Measurements from ENCODE around the gene YBX1. TPM values are rescaled to one million over a fixed set of nuclear protein-coding genes. Genes with fewer than 3 reads are reported as not detected.

YBX1 gene
- total RNA-seq, 4 donors from 2014 or later: 227 to 358 (median 293) TPM

DNA sequence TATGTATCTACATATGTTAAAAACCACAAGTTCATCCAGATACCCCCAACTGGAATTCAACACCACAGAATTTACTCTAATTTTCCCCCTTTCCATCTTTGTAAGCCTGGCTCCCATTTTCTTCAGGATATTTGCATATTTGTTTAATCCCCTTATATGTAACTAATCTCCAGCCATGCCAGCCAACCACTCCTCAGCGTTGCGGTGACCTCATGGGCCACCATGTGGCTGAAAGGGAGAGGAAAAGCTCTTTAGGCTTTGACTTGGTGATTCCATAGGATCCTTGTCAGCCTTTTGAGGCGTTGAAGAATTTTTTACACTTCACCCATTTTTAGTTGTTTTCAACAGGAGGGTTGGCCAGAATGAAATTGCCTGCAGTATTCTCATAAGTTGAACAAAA is 47.8 kb downstream of the YBX1 start:
- 88 to 89% methylated on average over 3 of the region's 3 CpGs for whole genome bisulfite sequencing, 2 donors
- H3K4me3 ChIP-seq (ENCODE audit: low read depth, poor library complexity, severe bottlenecking): no peak overlapping the region
- no peak for TF ChIP-seq CTCF (IDR thresholded peaks at IDR 0.05)
- no peak for TF ChIP-seq POLR2A (IDR thresholded peaks at IDR 0.05)
- intact Hi-C loops (cut with DNase I; ENCODE audit: low total_unique reads): no loop called here
- peak in 1 of 2 donors; percentile 56 for DNase-seq (ENCODE audit: low spot score in 2 of 2)

DNA sequence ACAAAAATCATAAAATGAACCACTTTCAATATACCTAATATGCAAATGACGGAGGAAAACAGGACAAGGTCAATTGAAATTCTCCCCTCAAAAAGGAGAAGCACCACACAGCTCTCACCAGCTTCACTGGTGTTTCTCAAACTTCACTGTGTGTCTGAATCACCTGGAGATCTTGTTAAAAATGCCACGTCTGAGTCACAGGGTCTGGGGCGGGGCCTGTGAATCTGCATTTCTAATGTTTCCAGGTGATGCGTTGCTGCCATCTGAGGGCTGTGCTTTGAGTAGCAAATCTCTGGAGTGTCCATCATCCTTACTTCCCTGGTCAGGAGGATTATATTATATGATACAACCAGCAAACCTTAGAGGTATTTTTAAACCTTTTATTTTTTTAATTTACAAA is 48.8 kb downstream of the YBX1 start:
- intact Hi-C loops (cut with DNase I; ENCODE audit: low total_unique reads): no loop called here
- 59 to 70% methylated on average over 4 of the region's 4 CpGs for WGBS, 2 donors
- no peak for TF ChIP-seq POLR2A (IDR thresholded peaks at IDR 0.05)
- no peak for TF ChIP-seq CTCF (IDR thresholded peaks at IDR 0.05)
- DNase-seq (ENCODE audit: low spot score in 2 of 2): peak in 1 of 2 donors; percentile 28
- no peak overlapping the region for H3K4me3 ChIP-seq (ENCODE audit: low read depth, poor library complexity, severe bottlenecking)

DNA sequence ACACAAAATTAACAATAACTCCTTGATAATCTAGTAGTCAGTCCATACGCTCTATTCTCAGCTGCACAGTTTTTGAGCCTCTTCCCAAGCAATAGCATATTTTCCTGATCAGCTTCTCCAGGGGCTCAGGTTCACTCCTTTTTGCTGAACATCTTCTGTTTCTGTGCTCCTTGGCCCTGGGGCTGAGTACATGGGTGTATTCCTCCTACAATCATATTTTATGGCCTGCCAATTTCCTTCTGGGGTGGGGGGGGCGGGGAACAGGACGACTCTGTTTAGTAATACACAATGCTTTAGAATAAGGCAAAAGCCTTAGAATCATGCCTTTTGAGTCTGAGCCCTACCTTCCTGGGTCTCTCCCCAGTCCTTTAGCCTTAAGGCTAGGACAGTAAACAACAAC is 49.4 kb downstream of the YBX1 start:
- intact Hi-C loops (cut with DNase I; ENCODE audit: low total_unique reads): no loop called here
- 51 to 61% methylated on average over 3 of the region's 3 CpGs for WGBS, 2 donors
- peak in 1 of 2 donors; percentile 48 for DNase-seq (ENCODE audit: low spot score in 2 of 2)
- no peak overlapping the region for H3K4me3 ChIP-seq (ENCODE audit: low read depth, poor library complexity, severe bottlenecking)
- TF ChIP-seq POLR2A (IDR thresholded peaks at IDR 0.05) (no peak), CTCF (IDR thresholded peaks at IDR 0.05) (no peak)

DNA sequence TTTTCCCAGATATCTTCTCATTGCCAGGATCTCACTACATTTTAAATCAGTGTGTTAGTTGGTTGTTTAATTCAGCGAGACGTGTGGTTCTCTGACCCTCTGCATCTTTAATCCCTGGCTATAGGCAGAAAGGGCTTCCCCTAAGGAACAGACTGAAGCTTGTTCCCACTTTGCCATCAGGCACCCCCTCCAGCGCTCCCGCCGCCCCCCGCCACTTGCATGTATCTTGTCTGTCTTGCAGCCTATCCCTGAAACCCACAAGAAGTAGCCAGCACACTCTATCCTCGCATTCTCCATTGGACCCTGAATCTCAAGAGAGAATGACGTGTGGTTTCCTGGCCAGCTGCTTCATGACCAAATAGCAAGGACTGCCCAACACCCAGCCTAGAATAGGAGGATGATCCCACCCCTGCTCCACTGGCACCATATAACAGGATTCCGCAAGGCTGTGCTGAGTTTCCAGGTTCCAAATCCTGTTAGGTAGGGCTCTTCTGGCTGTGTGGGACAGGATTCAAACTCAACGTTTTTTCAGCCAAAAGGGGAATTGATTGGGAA is 50.0 kb downstream of the YBX1 start:
- DNase-seq (ENCODE audit: low spot score in 2 of 2): peak in 1 of 2 donors; percentile 68
- 74 to 79% methylated on average over 10 of the region's 10 CpGs for WGBS, 2 donors

GRCh38 chr1:42733415-42734200 is 51.4 kb downstream of the YBX1 start:
- TF ChIP-seq POLR2A (IDR thresholded peaks at IDR 0.05): no peak
- TF ChIP-seq CTCF (IDR thresholded peaks at IDR 0.05): no peak
- intact Hi-C loops (cut with DNase I; ENCODE audit: low total_unique reads): no loop called here
- WGBS, 2 donors: 90 to 93% methylated on average over 11 to 12 of the region's 12 CpGs
- DNase-seq (ENCODE audit: low spot score in 2 of 2): peak in 1 of 2 donors; percentile 82
- H3K4me3 ChIP-seq (ENCODE audit: low read depth, poor library complexity, severe bottlenecking): no peak overlapping the region

More for the DNA sequence above, 50.0 kb downstream of the YBX1 start:
- no peak overlapping the region for H3K4me3 ChIP-seq (ENCODE audit: low read depth, poor library complexity, severe bottlenecking)
- no peak for TF ChIP-seq CTCF (IDR thresholded peaks at IDR 0.05)
- TF ChIP-seq POLR2A (IDR thresholded peaks at IDR 0.05): no peak
- intact Hi-C loops (cut with DNase I; ENCODE audit: low total_unique reads): no loop called here
